K562 (cell line): Measurements from ENCODE around the gene ZBTB20. TPM values are rescaled to one million over a fixed set of nuclear protein-coding genes. Genes with fewer than 3 reads are reported as not detected.

ENCODE experiments used
- ATAC-seq: fragments of 200-7000 bp; cut with Tn5 transposase; 3 replicates; pipeline ENCODE4 v1.9.1; 2020; ENCODE audit warnings: moderate library complexity
- BruUV-seq: library from RNA; stranded (reverse); fragments of 400-500 nt; replicated peaks from 2 replicates; lab custom pipeline; 2021; lab: Mats Ljungman, UMichigan
- CTCF ChIA-PET: fragments of 300-600 bp; formaldehyde crosslinking; extraction: SDS; loops from one replicate; lab custom pipeline; 2021; ENCODE audit warnings: low intra/inter-chr PET ratio; lab: Yijun Ruan, JAX
- POLR2A ChIA-PET: fragments of 300-600, 350-650 bp; sonication (Branson Sonifier 250); formaldehyde crosslinking; extraction: SDS; loops from one replicate; lab custom pipeline; 2021; ENCODE audit warnings: antibody characterized with exemption, inconsistent platforms; lab: Yijun Ruan, JAX
- DNase-seq, 4 experiments: peaks; one replicate each; pipeline versions ENCODE4 v3.0.0 to v3.0.0-alpha.2; 2011 to 2018; ENCODE audit warnings: low spot score in 3 of 4, mixed read lengths in 3 of 4; ENCODE audit errors: extremely low read depth in 1 of 4
- FAIRE-seq: peaks from 2 replicates; lab custom pipeline; 2011; peaks lifted over from hg19 to GRCh38; lab: Jason Lieb, UNC
- H2AFZ ChIP-seq: 2 replicates; pipeline ENCODE4 v1.6.0; 2011; ENCODE audit warnings: low read depth, low read length, control low read depth, inconsistent platforms
- H3K27ac ChIP-seq: fragments of 200-600 bp; 3 replicates; pipeline ENCODE4 v1.8.0; 2011; ENCODE audit warnings: low read depth, mild to moderate bottlenecking, control low read depth, inconsistent platforms, low read length, moderate library complexity, mixed read lengths; ENCODE audit errors: extremely low read depth
- H3K27me3 ChIP-seq, 2 experiments: fragments of 300-600 bp in 1 of 2; 2 replicates in 1 of 2; 3 replicates in 1 of 2; pipeline versions ENCODE4 v1.6.0 to v1.8.0; 2011; ENCODE audit warnings: inconsistent platforms in 2 of 2, low read length in 2 of 2, mild to moderate bottlenecking in 1 of 2, mixed read lengths in 1 of 2, moderate library complexity in 1 of 2; ENCODE audit not compliant: control insufficient read depth in 2 of 2, insufficient read depth in 2 of 2
- H3K36me3 ChIP-seq: fragments of 300-600 bp; 3 replicates; pipeline ENCODE4 v1.8.0; 2011; ENCODE audit warnings: mild to moderate bottlenecking, low read length, inconsistent platforms; ENCODE audit not compliant: control insufficient read depth, insufficient read depth
- H3K4me1 ChIP-seq, 2 experiments: fragments of 200-600 bp in 1 of 2; replicated peaks in 1 of 2; 2 replicates in 1 of 2; 3 replicates in 1 of 2; pipeline versions ENCODE4 v1.5.1 to v1.8.0; 2011; ENCODE audit warnings: inconsistent platforms in 2 of 2, low read length in 2 of 2, mild to moderate bottlenecking in 1 of 2, mixed read lengths in 1 of 2, moderate library complexity in 1 of 2; ENCODE audit not compliant: control insufficient read depth in 2 of 2, insufficient read depth in 2 of 2
- H3K4me2 ChIP-seq: 2 replicates; pipeline ENCODE4 v1.6.1; 2011; ENCODE audit warnings: low read length, control low read depth, inconsistent platforms, mixed read lengths; ENCODE audit not compliant: insufficient read depth
- H3K4me3 ChIP-seq: fragments of 200-600 bp; sonication (generic), shearing (Covaris generic); 2 replicates; pipeline ENCODE4 v1.5.1; 2016; ENCODE audit warnings: control low read depth, inconsistent platforms
- H3K79me2 ChIP-seq: fragments of 200-600 bp; 3 replicates; pipeline ENCODE4 v1.8.0; 2011; ENCODE audit warnings: low read length, inconsistent platforms; ENCODE audit not compliant: control insufficient read depth, insufficient read depth
- H3K9ac ChIP-seq, 2 experiments: 2 replicates each; pipeline versions ENCODE4 v1.6.0 to v1.6.1; 2011; ENCODE audit warnings: low read depth in 2 of 2, low read length in 2 of 2, control low read depth in 1 of 2, inconsistent platforms in 1 of 2, mild to moderate bottlenecking in 1 of 2, mixed read lengths in 1 of 2; ENCODE audit not compliant: insufficient read depth in 1 of 2
- H3K9me1 ChIP-seq: one replicate; pipeline ENCODE4 v1.6.0; 2011; ENCODE audit warnings: inconsistent platforms, mild to moderate bottlenecking, low read length, moderate library complexity; ENCODE audit not compliant: control insufficient read depth, insufficient read depth
- H3K9me3 ChIP-seq: replicated peaks from 2 replicates; pipeline ENCODE4 v1.5.1; 2011; ENCODE audit warnings: low read depth, low read length, inconsistent platforms; ENCODE audit not compliant: control insufficient read depth, insufficient read depth
- H4K20me1 ChIP-seq: replicated peaks from 2 replicates; pipeline ENCODE4 v1.6.1; 2011; ENCODE audit warnings: low read length, inconsistent platforms, mixed read lengths; ENCODE audit not compliant: control insufficient read depth, insufficient read depth
- MEF2D ChIP-seq: conservative IDR thresholded peaks from 2 replicates; pipeline ENCODE4 v1.6.1; 2016; ENCODE audit warnings: low read depth, missing genetic modification characterization, missing compliant biosample characterization
- OTX1 ChIP-seq: fragments of 450-650 bp; formaldehyde crosslinking; IDR thresholded peaks from 2 replicates; pipeline ENCODE4 v1.4.0; 2022; ENCODE audit warnings: mild to moderate bottlenecking
- PTRF ChIP-seq: fragments of 450-650 bp; IDR thresholded peaks from 2 replicates; pipeline ENCODE4 v1.6.1; 2016; ENCODE audit warnings: mild to moderate bottlenecking, missing genetic modification characterization, missing compliant biosample characterization
- ZNF696 ChIP-seq: fragments of 250-450 bp; sonication (Bioruptor Pico); conservative IDR thresholded peaks from 2 replicates; pipeline ENCODE4 v1.4.0; 2020; ENCODE audit warnings: mild to moderate bottlenecking, moderate library complexity
- WGBS: fragments of 100-300 bp; shearing (Covaris generic); methylation state at CpG from one replicate; pipeline ENCODE4 v1.1.6; 2016; ENCODE audit warnings: low coverage, mixed read lengths; ENCODE audit not compliant: insufficient coverage; ENCODE audit errors: missing lambda C conversion rate; 5-methylcytosine and 5-hydroxymethylcytosine counted together
- in situ Hi-C: fragments of 300-500 bp; cut with MboI; formaldehyde crosslinking; loops from 4 replicates; pipeline ENCODE4 v1.15.0; 2018; ENCODE audit warnings: inconsistent platforms, mixed read lengths
- intact Hi-C: fragments of 100-400 bp; cut with micrococcal nuclease; formaldehyde crosslinking; loops from 2 replicates; pipeline ENCODE4 v1.14.2; 2022
- polyA plus RNA-seq, 8 experiments: library from polyadenylated mRNA; depleted of rRNA in 4 of 8; stranded (reverse) in 5 of 8; unstranded in 3 of 8; fragments of >200 nt; fragmentation: Nextera tagmentation in 2 of 8; fragmentation: Illumina TruSeq in 1 of 8; extraction: Ambion mirVana in 2 of 8; extraction: Trizol in 1 of 8; gene quantifications; 2 replicates each; pipeline versions ENCODE4 v1.2.1 to v1.2.3, GENCODE V29; 2011 to 2014; ENCODE audit warnings: inconsistent platforms in 1 of 8, missing spikeins in 1 of 8
- total RNA-seq, 7 experiments: library from RNA; depleted of rRNA in 6 of 7; stranded (reverse); fragments of >200 nt in 6 of 7; fragmentation: Illumina TruSeq in 2 of 7; extraction: Trizol in 2 of 7; gene quantifications; 2 replicates each; pipeline versions ENCODE4 v1.2.1 to v1.2.3, GENCODE V29; 2011 to 2021; ENCODE audit warnings: low replicate concordance in 1 of 7

The ZBTB20 gene
- total and polyA plus RNA-seq, 9 of the 15 experiments (the other 6 are each of a cell fraction or from before 2014, with no cell fraction given) = 0.17 to 1.7 (median 0.45) TPM

DNA sequence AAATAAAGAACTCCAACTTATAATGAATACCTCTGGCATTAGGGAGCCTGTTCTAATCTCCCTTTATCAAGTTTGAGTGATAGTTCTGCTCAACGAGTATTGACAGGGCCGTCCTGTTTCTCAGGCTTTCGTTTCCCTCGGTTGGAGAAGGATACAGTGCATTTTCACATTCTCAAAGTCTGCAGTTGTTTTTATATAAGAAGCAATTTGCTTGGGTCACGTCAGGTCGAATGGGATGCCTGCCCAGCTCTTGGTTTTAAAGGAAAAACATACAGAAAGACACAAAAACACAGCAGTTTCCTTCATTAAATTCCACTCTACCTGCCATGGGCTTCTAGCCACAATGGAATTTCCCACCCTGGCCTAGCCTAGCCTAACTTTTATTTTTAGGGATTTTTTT lies 487.0 kb downstream of the ZBTB20 start (continued):
- TF ChIP-seq MEF2D (tag) = no peak
- no peak for TF ChIP-seq OTX1 (CRISPR knock-in tag)
- TF ChIP-seq, all 486 proteins: peak for 0

DNA sequence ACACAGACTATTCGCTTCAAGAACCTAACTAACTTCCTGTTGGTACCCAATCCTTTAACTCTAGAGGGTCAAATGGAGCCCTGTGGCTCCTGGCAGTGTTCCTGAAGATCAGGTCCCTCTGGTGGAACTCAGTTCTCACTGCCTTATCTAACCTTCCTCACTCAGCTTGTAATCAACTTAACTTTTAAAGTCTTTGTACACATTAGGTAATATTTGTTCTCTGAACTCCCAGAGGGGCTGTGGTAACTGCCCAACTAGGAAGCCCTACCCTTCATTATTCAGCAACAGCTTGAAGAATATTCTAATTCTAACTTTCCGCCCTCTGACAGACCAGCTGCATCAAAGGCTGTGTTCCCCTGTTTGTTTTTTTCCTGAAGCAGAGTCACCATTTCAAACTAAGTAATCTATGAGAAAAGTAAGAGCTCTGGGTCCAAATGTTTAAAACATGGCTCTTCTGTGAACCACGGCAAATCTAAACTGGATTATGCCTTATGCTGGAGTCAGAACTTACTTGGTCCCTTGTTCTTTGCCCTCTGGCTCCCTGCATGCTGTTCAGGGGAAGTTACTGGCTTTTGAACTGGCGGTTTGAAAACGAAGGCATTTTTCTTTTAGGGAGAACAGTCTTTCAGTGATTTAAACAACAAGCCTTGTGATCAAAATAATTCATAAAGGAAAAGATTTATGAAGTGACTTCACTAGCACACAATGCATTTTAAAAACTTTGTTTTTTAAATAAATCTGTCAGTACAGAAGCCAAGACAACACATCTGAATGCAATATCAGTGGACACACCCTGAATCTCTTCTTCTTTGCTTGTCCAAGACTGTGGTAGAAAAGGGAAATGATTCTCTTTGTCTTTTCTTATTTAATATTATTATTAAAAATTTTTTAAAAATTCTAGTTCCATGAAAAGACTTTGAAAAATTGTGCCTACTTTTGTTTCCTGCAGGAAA lies 487.7 kb downstream of the ZBTB20 start:
- 5% methylated on average over 5 of the region's 5 CpGs for WGBS
- POLR2A ChIA-PET = no interaction called here
- H3K79me2 ChIP-seq = no peaks in the 10 kb centered on the region
- TF ChIP-seq ZNF696 = no peak
- TF ChIP-seq PTRF (tag) = no peak
- no peaks in the 10 kb centered on the region for H3K36me3 ChIP-seq
- ATAC-seq (no peak), FAIRE-seq (no peak), DNase-seq (no peak)
- BruUV-seq = no TSS peak
- H3K9ac ChIP-seq = no peak overlapping the region
- intact Hi-C loops (no loop called here), in situ Hi-C loops (no loop called here)
- CTCF ChIA-PET = no interaction called here
- H3K9me3 ChIP-seq = no peaks in the 10 kb centered on the region
- no peaks in the 10 kb centered on the region for H3K4me1 ChIP-seq
- no peaks in the 10 kb centered on the region for H3K9me1 ChIP-seq
- H3K27ac ChIP-seq = no peak overlapping the region
- H3K27me3 ChIP-seq = no peaks in the 10 kb centered on the region
- no peak overlapping the region for H3K4me3 ChIP-seq
- no peaks in the 10 kb centered on the region for H4K20me1 ChIP-seq
- no peak overlapping the region for H2AFZ ChIP-seq
- no peak overlapping the region for H3K4me2 ChIP-seq
